GM19035 (cell line): Measurements from ENCODE around the gene POU6F1.
"Not testable (repeated sequence)": the region's sequence is repeated elsewhere in the genome, so short reads cannot be mapped to it uniquely, and the experiment has no call there.

Experiments
- ATAC-seq: cut with Tn5 transposase; IDR thresholded peaks from one replicate; pipeline ENCODE4 v1.9.1; 2021; ENCODE audit not compliant: unreplicated experiment

POU6F1 gene

DNA sequence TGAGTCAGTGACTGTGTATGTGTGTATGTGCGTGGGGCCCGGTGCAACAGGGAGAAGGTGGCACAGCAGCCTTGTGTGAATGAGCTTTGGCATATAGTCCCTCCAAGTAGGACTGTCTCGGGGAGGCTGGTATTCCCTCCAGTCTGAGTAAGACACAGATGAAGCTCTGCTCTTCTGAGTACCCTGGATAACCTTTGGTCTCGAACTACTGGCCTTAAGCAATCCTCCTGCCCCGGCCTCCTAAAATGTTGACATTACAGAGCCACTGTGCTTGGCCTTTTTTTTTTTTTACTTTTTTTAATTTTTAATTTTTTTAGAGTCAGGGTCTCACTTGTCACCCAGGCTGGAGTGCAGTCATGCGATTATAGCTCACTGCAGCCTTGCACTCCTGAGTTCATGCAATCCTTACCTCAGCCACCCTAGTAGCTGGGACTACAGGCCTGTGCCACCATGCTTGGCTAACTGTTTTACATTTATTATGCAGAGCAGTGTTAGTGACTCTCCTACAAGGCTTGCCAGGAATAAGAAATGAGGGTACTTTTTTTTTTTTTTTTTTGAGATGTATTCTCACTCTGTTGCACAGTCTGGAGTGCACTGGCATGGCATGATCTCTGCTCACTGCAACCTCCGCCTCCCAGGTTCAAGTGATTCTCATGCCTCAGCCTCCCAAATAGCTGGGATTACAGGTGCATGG is 11.4 kb upstream of the POU6F1 start:
- ATAC-seq, result no peak

DNA sequence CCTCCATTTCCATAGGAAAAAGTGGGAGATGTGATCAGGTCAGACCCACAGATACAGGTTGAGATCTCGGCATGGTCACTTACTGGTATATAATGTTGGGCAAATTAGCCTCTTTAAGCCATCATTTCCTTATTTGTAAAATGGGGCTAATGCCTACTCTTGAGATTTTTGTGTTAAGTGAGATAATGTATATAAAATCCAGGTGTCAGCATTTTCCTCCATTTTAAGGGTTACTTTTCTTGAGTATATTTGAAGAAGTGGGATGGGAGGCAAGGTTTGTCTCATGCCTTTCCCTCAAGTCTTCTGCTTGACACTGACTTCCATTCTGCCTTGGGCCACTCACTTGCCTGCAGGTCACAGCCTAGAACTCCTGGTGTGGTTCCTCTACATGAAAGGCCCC is 10.1 kb upstream of the POU6F1 start:
- no peak for ATAC-seq

DNA sequence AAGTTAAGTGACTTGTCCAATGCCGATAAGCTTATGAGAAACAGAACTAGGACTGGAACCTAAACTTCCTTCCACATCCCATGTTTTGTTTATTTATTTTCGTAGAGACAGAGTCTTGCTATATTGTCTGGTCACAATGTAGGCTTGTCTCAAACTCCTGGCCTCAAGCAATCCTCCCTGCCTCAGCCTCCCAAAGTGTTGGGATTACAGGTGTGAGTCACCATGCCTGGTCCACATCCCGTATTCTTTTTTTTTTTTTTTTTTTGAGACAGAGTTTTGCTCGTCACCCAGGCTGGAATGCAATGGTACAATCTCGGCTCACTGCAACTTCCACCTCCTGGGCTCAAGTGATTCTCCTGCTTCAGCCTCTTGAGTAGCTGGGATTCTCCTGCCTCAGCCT is 9.2 kb upstream of the POU6F1 start:
- not testable (repeated sequence) for ATAC-seq

DNA sequence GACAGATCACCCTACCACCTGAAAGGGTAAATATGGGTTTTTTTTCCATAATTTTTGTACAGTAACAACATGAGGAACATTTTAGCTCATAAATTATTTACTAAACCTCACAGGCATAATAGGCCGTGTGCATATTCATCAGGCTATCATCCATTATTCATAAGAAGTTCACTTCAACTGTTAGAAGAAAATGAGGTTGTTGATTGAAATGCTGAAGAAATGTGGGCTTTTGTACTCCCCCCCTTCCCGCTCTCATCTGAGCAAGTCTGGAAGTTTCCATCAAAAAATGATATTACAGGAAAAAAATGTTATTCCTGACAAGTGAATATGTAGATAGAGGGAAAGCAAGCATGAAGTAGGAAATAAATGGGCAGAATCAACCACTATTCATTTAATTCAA is 7.9 kb upstream of the POU6F1 start:
- ATAC-seq, result no peak

DNA sequence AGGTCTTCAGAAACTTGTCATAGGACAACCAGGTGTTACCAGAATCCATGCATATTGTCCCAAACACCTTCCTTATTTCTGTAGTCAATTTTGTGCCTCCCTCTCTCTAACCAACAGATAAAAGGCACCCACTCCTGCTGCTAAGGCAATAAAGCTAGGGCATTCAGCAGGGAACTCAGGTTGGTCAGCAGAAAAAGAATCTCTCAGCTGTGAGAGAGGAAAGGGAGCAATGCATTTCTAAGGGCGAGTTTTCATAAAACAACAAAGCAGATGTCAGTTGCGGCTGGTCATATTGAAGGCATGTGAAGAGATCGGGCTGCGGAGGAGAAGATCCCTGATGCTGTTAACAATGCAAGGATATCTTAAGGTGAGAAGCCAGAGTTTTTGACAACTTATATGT is 7.4 kb upstream of the POU6F1 start:
- ATAC-seq, result no peak

DNA sequence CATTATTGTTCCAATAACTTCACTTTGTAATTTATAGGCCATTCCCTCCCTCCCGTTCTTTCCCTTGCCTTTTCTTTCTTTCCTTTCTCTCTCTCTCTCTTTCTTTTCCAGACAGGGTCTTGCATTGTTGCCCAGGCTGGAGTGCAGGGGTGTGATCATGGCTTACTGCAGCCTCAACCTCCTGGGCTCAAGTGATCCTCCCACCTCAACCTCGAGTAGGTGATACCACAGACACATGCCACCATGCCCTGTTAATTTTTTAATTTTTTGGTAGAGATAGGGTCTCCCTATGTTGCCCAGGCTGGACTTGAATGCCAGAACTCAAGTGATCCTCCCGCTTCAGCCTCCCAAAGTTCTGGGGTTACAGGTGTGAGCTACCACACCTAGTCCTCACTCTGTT is 6.8 kb upstream of the POU6F1 start:
- no peak for ATAC-seq

DNA sequence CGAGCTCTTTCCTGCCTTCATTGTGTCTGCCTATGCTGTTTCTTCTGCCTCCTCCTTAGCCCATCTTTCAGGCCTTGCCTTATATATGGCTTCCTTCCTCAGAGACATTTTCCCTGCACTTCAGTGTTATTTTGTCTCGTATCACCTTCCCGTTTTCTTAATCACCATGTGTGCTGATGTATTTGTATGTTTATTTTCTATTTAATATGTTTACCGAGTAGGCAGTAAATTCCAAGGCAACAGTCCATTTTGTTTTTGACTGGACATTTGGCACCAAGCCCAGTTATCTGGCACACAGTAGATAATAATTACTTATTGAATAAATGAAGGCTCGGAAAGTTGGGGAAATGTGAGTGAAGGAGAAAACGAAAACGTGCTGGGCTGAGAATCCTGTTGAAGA is 4.6 kb upstream of the POU6F1 start:
- ATAC-seq, result no peak

DNA sequence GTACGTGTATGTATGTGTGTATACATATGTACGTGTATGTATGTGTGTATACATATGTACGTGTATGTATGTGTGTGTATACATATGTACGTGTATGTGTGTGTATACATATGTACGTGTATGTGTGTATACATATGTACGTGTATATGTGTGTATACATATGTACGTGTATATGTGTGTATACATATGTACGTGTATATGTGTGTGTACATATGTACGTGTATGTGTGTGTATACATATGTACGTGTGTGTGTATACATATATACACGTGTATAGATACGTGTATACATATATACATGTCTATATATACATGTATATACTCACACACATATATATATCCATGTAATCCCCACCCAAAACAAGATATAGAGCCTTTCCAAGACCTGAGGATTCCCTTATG is 2.0 kb upstream of the POU6F1 start:
- not testable (repeated sequence) for ATAC-seq

DNA sequence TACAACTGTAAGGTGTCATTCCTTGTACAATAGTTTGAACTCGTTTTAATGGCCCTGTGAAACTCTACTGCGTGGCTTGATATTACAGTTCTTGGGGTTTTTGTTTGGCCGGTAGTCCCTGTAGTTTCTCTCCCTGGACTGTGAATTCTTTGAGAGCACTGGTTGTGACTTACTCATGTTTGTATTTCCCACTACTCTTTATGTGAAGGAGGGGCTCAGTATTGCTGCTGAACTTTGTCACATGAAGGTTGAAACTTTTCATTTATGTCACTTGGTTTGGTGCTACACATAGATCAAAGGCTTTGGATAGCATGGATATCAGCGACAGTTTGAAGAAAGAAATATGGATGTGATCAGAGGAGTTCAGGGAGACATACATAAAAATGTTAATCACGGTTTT is 1.5 kb upstream of the POU6F1 start:
- no peak for ATAC-seq

DNA sequence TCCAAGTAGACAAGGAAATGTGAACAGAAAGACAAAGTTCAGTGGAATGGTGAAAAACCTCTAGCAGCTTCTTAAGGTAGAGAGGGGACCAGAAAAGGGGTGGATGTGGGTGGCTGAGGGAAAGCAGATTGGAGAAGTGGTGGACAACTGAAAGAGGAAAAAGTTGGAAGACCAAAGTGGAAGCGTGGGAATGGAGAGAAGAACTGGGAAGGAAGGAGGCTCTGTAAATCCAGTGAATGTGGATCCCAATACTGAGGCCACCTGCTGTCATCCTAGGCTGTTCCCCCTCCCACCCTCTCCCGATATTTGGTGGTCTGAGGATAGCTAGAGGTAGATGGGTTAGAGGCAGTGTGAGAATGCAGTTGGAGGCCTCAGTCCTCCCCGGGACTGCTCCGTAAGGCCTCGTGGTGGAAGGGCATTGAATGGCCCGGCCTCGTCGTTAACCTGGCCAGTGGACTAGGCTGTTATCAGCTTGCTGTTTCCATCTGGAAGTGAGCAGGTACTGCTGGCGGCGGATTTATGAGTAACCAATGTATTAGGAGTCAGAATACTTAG is 822 bp upstream of the POU6F1 start:
- no peak for ATAC-seq

DNA sequence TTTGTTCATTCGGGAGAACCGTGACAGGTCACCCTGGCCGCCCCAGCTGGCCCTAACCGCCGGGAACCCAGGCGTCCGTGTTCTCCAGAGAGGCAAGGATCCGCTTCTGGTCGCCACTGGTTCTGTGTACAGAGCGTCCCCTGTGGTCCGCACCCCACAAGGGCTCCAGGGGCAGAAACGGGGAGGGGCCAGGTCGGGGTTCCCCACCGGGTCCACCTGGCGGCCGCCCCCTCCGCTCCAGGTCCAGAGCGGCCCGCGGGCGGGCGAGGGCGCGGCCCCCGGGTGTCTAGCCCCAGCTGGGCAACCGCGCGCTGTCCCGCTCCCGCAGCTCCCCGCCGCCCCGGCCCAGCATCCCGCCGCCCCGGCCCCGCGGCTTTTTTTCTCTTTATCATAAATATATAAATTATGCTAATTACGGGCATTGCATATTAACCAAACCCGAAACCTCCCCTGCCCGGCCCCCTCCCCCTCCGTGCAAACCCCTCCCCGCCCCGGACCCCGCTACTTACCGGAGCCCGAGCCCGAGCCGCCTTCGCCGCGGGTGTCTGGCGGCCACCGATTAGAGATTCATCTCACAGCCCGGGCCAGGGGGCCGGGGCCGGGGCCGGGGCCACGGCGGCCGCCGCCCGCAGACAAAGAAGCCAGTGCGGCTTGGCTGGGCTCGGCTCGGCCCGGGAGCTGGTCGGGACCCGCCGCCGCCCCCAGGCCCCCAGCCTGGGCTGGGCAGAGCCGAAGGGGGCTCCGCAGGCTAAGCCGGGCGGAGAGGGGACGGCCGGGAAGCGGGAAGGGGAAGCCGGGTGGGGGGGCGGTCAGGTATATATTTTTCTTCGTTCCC is 512 bp downstream of the POU6F1 start:
- peak; percentile 40 for ATAC-seq

DNA sequence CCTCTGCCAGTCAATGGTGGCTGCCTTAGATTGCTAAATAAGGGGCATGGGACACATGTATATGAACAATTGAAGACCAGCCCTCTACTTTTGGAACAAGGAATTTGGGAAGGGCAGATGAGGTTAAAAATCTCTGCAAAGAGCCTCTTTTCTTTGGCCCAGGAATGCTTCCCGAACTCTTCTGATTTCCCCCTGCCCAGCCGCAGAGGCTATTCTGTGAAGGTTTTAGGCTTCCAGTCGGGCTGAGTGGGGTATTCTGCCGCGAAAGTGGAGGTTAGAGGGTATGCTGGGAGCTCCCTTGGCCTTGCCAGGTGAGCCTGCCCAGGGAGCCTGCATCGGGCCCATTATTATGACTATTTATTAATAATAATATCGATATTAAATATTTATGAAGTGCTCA is 1.2 kb downstream of the POU6F1 start:
- ATAC-seq, result no peak

DNA sequence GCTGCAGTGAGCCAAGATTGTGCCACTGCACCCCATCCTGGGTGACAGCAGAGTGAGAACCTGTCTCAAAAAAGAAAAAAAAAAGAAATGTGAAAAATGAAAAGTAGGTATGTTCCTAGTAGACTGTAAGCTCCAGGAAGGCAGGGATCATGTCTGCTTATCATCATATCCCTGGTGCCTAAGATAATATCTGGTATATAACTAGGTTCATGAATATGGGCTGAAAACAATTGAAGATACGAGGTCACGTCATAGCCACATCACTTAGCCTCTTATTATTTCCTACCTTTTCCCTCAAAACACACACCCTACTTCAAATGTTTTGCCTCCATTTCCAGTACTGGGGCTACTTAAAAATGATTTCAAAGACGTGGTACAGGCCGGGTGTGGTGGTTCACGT is 3.0 kb downstream of the POU6F1 start:
- ATAC-seq, result no peak

DNA sequence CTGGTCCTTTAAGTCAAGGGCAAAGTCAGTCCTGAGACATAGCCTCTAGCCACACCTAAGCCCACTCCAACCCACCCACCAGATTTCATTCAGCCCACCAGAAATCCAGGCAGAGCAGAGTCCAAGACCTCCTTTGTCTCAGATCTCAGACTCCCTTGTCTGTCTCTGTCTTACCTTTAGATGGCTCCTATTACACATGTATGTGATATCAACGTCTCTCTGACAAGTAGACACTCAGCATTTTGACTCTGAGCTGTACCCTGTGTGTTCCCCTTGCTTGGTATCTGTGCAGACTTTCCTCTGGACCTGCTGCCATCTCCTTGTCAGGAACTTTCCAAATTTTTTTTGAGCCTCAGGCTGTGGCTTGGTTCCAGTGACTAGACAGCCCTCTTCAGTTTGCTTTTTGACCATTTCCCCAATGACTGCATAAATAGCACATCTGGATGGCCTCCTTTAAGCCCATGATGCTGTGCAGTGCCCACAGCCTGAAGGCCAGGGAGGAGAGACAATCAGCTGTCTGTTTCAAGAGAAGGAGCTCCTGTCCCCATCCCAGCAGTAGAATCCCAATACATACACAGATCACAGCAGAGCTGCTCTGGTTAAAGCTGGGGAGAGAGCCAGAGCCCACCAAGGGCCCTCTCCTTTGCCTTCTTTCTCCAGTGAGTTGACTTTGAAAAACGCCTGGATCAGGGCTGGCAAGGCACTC is 7.0 kb downstream of the POU6F1 start:
- no peak for ATAC-seq

DNA sequence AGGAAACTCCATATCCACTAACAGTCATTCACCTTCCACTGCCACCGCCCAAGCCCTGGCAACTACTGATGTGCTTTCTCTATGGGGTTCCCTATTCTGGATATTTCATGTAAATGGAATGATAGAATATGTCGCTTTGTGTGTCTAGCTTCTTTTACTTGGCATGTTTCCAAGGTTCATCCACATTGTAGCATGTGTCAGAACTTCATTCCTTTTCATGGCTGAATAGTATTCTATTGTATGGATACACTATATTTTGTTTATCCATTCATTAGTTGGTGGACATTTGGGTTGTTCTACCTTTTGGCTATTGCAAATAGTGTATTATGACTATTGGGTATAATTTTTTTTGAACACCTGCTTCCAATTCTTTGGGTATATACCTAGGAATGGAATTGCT is 8.6 kb downstream of the POU6F1 start:
- ATAC-seq, result no peak

DNA sequence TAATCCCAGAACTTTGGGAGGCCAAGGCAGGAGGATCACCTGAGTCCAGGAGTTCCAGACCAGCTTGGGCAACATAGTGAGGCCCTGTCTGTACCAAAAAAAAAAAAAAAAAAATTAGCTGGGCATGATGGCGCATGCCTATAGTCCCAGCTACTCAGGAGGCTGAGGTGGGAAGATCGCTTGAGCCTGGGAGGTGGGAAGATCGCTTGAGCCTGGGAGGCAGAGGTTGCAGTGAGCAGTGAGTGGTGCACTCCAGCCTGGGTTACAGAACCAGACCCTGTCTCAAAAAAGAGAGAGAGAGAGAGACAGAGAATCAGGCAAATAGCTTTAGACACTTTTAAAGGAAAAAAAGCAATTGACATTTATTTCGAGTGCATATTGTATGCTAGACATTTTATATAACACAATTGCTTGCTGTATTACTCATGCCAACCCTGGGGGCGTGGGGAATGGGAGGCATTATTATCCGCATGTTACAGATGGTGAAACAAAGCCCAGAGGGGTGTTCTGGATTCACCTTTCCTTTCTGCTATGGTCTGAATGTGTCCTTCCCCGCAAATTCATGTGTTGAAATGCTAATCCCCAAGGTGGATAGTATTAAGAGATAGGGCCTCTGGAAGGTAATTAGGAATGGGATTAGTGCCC is 9.7 kb downstream of the POU6F1 start:
- no peak for ATAC-seq

DNA sequence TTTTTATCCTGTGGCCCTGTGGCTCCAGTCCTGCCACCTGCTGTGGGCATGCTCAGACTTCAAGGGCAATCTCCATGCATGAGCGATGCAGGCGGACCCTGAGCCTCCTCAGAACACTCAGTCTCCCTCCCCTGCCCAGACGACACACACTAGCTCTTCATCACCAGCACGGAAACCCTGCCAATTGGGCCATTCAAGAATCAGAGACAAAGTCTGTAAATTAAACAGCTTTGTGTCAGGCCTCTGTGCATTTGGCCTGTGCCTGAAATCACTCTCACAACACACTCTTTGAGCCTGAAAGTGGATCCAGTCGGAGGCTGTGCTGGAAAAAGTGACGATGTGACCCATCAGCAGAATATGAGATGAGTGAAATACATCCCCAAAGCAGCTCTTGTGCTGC is 12.5 kb downstream of the POU6F1 start:
- ATAC-seq, result no peak

DNA sequence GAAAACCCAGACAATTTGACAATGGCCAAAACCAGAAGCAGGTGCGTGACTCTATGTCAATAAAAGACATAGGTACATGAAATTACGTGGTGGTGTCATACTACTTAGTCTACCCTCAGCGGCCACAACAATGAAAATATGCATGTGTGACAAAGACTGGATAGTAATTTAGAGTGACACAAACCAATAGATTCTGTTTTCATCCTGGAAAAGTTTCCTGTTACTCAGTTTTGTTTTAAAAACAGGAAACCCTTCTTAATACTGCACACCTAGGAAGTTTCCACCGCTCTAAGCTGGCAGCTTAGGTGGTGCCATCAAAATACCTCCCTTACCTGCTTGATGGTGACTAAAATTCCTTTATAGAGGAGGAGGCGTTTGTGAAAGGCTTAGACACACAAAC is 15.1 kb downstream of the POU6F1 start:
- no peak for ATAC-seq

DNA sequence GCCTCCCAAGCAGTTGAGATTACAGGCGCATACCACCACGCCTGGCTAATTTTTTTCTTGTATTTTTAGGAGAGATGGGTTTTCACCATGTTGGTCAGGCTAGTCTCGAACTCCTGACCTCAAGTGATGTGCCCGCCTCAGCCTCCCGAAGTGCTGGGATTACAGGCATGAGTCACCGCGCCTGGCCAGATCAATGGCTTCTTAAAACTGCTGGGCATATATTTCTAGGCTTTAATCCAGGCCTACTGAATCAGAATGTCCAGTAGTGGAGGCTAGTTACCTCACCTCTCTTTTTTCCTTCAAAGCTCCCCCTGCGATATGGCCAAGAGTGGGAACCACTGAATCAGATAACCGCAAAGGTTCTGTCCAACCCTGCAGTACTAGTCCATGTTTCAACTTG is 17.1 kb downstream of the POU6F1 start:
- ATAC-seq, result no peak

DNA sequence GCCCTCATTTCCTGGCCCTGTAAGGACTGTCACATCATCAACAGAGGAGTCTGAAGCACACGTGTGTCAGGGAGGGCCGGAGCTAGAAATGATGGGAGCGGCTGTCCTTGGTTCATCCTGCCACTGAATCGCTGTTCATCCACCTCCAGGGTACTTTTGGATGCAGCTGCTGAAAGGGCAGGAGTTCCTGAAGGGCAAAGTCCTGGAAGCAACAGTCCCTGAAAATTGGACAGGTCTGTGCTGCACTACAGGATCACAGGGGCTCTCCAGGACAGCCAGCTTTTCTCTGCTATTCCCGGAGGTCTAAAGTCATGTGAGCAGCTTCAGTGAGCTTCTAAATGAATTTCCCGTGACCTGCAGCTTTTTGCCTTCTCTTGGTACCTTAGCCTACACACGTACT is 17.7 kb downstream of the POU6F1 start:
- ATAC-seq, result no peak

DNA sequence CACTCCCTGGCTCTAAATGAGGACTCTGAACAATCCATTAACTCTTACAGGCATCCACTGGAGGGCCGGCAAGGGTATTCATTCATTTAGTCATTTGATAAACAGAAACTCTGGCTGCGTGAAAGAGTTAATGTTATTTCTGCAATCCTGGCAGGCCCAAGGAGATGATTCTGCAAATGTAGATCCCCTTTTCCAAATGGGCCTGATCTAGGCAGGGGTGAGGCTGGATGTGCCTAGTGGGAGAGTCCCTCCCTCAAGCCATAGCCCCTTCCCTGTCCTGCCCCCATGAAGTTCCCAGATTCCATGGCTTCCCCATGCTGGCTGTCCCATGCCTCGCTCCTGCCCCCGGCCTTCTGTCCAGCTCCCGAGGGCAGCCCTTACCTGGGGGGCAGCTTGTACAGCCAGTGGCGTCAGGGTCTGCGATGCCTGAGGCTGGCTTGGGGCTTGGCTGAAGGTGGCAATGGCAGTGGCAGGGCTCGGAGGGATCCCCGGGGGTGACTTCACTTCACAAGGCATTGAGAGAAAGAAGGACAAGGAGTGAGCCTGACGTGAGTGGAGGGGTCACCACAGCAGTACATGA is 18.4 kb downstream of the POU6F1 start:
- ATAC-seq, result no peak
